Mammary epithelial cell (primary cell): ENCODE measurements around the gene WBP1L.

Experiments used
- EZH2 ChIP-seq: IDR thresholded peaks from 2 replicates; pipeline ENCODE4 v1.6.1; 2012; ENCODE audit warnings: low read length, inconsistent platforms, borderline replicate concordance
- TF ChIP-seq, protein P1 (sequence below), 2 donors: IDR thresholded peaks in 1 of 2; conservative IDR thresholded peaks in 1 of 2; 2 replicates each; pipeline ENCODE4 v1.5.1; 2011 to 2012; ENCODE audit warnings: inconsistent platforms in 2 of 2, low read length in 2 of 2, mild to moderate bottlenecking in 2 of 2, control low read depth in 1 of 2, low read depth in 1 of 2; ENCODE audit not compliant: insufficient read depth in 1 of 2; ENCODE audit errors: extremely low read depth in 1 of 2

GRCh38 chr10:102761981-102762380 lies 18.2 kb downstream of the WBP1L start:
- TF ChIP-seq, protein P1, sequence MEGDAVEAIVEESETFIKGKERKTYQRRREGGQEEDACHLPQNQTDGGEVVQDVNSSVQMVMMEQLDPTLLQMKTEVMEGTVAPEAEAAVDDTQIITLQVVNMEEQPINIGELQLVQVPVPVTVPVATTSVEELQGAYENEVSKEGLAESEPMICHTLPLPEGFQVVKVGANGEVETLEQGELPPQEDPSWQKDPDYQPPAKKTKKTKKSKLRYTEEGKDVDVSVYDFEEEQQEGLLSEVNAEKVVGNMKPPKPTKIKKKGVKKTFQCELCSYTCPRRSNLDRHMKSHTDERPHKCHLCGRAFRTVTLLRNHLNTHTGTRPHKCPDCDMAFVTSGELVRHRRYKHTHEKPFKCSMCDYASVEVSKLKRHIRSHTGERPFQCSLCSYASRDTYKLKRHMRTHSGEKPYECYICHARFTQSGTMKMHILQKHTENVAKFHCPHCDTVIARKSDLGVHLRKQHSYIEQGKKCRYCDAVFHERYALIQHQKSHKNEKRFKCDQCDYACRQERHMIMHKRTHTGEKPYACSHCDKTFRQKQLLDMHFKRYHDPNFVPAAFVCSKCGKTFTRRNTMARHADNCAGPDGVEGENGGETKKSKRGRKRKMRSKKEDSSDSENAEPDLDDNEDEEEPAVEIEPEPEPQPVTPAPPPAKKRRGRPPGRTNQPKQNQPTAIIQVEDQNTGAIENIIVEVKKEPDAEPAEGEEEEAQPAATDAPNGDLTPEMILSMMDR (conservative IDR thresholded peaks at IDR 0.05 in 1 of 2, IDR thresholded peaks at IDR 0.05 in 1 of 2; ENCODE audit: extremely low read depth in 1 of 2, insufficient read depth in 1 of 2, low read depth in 1 of 2, low read length in 2 of 2) = no peak
- no peak for TF ChIP-seq EZH2
